K562 (cell line): ENCODE data around the gene VWA2. TPM values are rescaled to one million over a fixed set of nuclear protein-coding genes. Genes with fewer than 3 reads are reported as not detected.

Experiments
- CHD7 ChIP-seq: fragments of 200-600 bp; sonication (generic); IDR thresholded peaks from one replicate; pipeline ENCODE4 v1.6.1; 2012; ENCODE audit warnings: mild to moderate bottlenecking, low read depth, low read length, inconsistent platforms
- polyA plus RNA-seq, 8 experiments: library from polyadenylated mRNA; depleted of rRNA in 4 of 8; stranded (reverse) in 5 of 8; unstranded in 3 of 8; fragments of >200 nt; fragmentation: Nextera tagmentation in 2 of 8; fragmentation: Illumina TruSeq in 1 of 8; extraction: Ambion mirVana in 2 of 8; extraction: Trizol in 1 of 8; gene quantifications; 2 replicates each; pipeline versions ENCODE4 v1.2.1 to v1.2.3, GENCODE V29; 2011 to 2014; ENCODE audit warnings: inconsistent platforms in 1 of 8, missing spikeins in 1 of 8
- total RNA-seq, 7 experiments: library from RNA; depleted of rRNA in 6 of 7; stranded (reverse); fragments of >200 nt in 6 of 7; fragmentation: Illumina TruSeq in 2 of 7; extraction: Trizol in 2 of 7; gene quantifications; 2 replicates each; pipeline versions ENCODE4 v1.2.1 to v1.2.3, GENCODE V29; 2011 to 2021; ENCODE audit warnings: low replicate concordance in 1 of 7

VWA2 gene
- total and polyA plus RNA-seq, 9 of the 15 experiments (the other 6 are each of a cell fraction or from before 2014, with no cell fraction given) = not detected

- TF ChIP-seq CHD7 = no peak
- TF ChIP-seq, all 486 proteins: peak for 0
These were observed 72.6 kb downstream of the VWA2 start (continued) for GRCh38 chr10:114311496-114312209.
